Pancreas (tissue), 10 donors: ENCODE results near the gene CCDC12. TPM values are rescaled to one million over a fixed set of nuclear protein-coding genes. Genes with fewer than 3 reads are reported as not detected.

Experiments
- ATAC-seq, 4 donors: fragments of 200-7000 bp; cut with Tn5 transposase; one replicate each; pipeline versions ENCODE4 v1.8.0 to v1.9.1; 2020; ENCODE audit warnings: mild to moderate bottlenecking in 4 of 4, moderate library complexity in 4 of 4
- DNase-seq, 6 donors: peaks; one replicate each; pipeline ENCODE4 v3.0.0-alpha.2; 2020
- FAIRE-seq: peaks from 2 replicates; lab custom pipeline; 2012; peaks lifted over from hg19 to GRCh38; lab: Jason Lieb, UNC
- H3K27ac ChIP-seq, 4 donors: fragments of 200-600 bp; sonication (generic); 1 replicate in 3 of 4; 2 replicates in 1 of 4; pipeline versions ENCODE4 v1.5.0 to v1.8.0; 2020
- H3K27me3 ChIP-seq, 4 donors: fragments of 200-600 bp; one replicate each; pipeline ENCODE4 v1.8.0; 2021
- H3K36me3 ChIP-seq, 3 donors: fragments of 200-600 bp; sonication (generic) in 1 of 3; one replicate each; pipeline versions ENCODE4 v1.5.0 to v1.8.0; 2020 to 2021
- H3K4me1 ChIP-seq, 3 donors: fragments of 200-600 bp; one replicate each; pipeline ENCODE4 v1.8.0; 2021
- H3K4me3 ChIP-seq, 4 donors: fragments of 200-600 bp; sonication (generic) in 2 of 4; one replicate each; pipeline versions ENCODE4 v1.5.0 to v1.8.0; 2020 to 2021
- H3K9me3 ChIP-seq, 4 donors: fragments of 200-600 bp; one replicate each; pipeline ENCODE4 v1.8.0; 2021
- WGBS, 2 donors: extraction: QIAGEN DNeasy Blood & Tissue Kit; methylation state at CpG; one replicate each; pipeline ENCODE4 v1.1.7; 2013; 5-methylcytosine and 5-hydroxymethylcytosine counted together
- intact Hi-C, 3 donors: fragments of 100-400 bp; cut with DNase I; formaldehyde crosslinking; loops; one replicate each; pipeline versions ENCODE4 v1.11.1 to v1.14.2; 2022
- polyA plus RNA-seq, 2 donors: library from polyadenylated mRNA; stranded (reverse); fragments of 200-250 nt; gene quantifications; one replicate each; pipeline ENCODE4 v1.2.3, GENCODE V29; 2013
- total RNA-seq, 6 donors: library from RNA; stranded (reverse); fragmentation: NEBNext Ultra II Directional in 4 of 6; extraction: Animal tissue kit (Norgen Biotek cat#: 25700) in 4 of 6; gene quantifications; one replicate each; pipeline versions ENCODE4 v1.2.1 to v1.2.4, GENCODE V29; 2021 to 2023
- TF ChIP-seq, protein P1 (sequence below), 4 donors: fragments of 200-600 bp; sonication (generic) in 3 of 4; IDR thresholded peaks; one replicate each; pipeline versions ENCODE4 v1.5.0 to v1.8.0; 2021; ENCODE audit warnings: antibody characterized with exemption in 4 of 4
- donor health status: healthy with polysubstance abuse.
- donor health status: DM: no; HTN: no; CAD: no; lungs with moderate emphysema.
- donor health status: DM: no; HTN: no; CAD: no.
- donor health status: control.
- donor health status: control.
- donor health status: Bipolar disorder and iron deficiency.
- donor health status: DM: yes; HTN: yes; CAD: no.
- donor health status: DM: no; HTN: no; CAD: no.
- donor health status: DM: no; HTN: no; CAD: no.
- donor health status: DM: yes; HTN: yes; CAD: no.

Gene CCDC12
- total RNA-seq = 10 to 100 TPM; 20.7 to 30.4 (median 22.4) TPM
- 10 to 100 TPM; 64.9 to 82.8 TPM for polyA plus RNA-seq

DNA sequence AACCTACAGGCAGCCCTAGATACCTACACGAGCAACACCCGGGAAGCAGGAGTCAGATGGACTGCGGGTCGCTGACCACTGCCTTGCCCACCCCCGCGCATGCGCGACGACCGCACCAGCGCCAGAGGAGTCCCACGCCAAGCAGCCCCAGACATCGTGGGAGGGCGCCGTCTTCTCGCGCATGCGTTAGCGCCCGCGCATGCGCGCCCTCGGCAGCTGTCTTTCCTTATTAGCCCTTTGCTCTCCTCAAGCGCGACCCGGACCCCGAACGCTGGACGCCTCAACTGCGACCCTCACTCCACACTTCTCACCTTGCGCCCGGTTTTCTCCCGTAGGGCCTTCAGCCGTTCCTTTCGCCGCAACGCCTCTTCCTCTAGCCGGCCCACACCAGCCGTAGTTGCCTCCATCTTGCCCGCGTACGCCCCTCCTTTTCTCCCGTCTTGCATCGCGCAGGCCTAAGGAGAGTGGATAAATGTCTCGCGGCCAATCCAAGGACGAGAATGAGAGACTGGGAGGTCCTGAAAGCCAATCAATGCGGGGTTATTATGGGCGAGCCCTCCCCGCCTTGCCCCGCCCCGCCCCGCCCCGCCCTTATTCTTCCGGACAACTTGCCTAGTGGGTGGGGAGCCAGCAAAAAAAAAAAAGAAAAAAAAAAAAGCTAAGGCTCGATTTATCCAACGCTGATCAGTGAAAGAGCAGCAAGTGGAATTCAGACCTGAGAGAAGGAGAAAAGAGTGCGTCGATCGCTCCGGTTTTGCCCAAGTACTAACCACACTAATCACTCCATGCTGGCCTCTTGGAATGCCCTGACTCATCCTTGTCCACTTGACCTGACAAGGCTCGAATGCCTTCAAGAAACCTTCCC, at the start of gene CCDC12:
TSS of gene CCDC12 (minus strand) at position 420 of the 865 bp plus-strand sequence. CDS start at position 407, 13 bp downstream.
- H3K27ac ChIP-seq = peak within 1 kb of the TSS; percentile 85 to 94 (median 86)
- H3K4me1 ChIP-seq = peaks cover 5 to 44% (median 20%) of the 10 kb centered on the region in 3 donors
- no peaks in the 10 kb centered on the region for H3K36me3 ChIP-seq
- DNase-seq = peak; percentile 89 to 97 (median 96)
- TF ChIP-seq, protein P1, sequence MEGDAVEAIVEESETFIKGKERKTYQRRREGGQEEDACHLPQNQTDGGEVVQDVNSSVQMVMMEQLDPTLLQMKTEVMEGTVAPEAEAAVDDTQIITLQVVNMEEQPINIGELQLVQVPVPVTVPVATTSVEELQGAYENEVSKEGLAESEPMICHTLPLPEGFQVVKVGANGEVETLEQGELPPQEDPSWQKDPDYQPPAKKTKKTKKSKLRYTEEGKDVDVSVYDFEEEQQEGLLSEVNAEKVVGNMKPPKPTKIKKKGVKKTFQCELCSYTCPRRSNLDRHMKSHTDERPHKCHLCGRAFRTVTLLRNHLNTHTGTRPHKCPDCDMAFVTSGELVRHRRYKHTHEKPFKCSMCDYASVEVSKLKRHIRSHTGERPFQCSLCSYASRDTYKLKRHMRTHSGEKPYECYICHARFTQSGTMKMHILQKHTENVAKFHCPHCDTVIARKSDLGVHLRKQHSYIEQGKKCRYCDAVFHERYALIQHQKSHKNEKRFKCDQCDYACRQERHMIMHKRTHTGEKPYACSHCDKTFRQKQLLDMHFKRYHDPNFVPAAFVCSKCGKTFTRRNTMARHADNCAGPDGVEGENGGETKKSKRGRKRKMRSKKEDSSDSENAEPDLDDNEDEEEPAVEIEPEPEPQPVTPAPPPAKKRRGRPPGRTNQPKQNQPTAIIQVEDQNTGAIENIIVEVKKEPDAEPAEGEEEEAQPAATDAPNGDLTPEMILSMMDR (IDR thresholded peaks at IDR 0.05) = no peak
- WGBS, 2 donors = 0 to 1% methylated on average over 64 of the region's 64 CpGs
- peak within 1 kb of the TSS; percentile 50 to 80 (median 63) for H3K4me3 ChIP-seq
- intact Hi-C loops = no loop called here
- H3K27me3 ChIP-seq = no peaks in the 10 kb centered on the region
- peak; percentile 79 to 88 (median 82) for ATAC-seq
- H3K9me3 ChIP-seq = no peaks in the 10 kb centered on the region
- FAIRE-seq = no peak

DNA sequence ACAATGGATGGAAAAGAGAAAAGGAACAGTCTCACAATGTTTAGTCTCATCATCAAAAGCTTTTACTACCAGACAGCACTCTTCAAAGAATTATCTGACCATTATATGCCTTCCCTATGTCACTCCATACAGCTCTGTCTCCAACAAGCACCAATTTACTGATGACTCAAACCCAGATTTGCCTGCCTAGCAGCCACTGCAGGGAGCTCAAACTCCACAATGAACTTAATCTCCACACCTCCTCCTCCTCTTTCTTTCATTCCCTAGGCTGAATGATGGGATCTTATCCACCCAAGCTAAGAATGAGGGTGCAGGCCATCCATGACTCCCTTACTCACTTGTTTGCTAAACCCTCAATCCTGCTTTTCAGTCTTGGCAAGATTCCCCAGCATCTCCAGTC, 48.4 kb upstream of the CCDC12 start:
- no peaks in the 10 kb centered on the region for H3K9me3 ChIP-seq
- TF ChIP-seq, protein P1 (IDR thresholded peaks at IDR 0.05) = no peak
- FAIRE-seq = no peak
- ATAC-seq = no peak
- no peaks in the 10 kb centered on the region for H3K27me3 ChIP-seq
- no peaks in the 10 kb centered on the region for H3K36me3 ChIP-seq
- no peak overlapping the region for H3K4me3 ChIP-seq
- intact Hi-C loops = no loop called here
- H3K4me1 ChIP-seq = peaks cover 0 to 11% (median 9%) of the 10 kb centered on the region in 3 donors
- H3K27ac ChIP-seq = no peak overlapping the region
- DNase-seq = no peak

DNA sequence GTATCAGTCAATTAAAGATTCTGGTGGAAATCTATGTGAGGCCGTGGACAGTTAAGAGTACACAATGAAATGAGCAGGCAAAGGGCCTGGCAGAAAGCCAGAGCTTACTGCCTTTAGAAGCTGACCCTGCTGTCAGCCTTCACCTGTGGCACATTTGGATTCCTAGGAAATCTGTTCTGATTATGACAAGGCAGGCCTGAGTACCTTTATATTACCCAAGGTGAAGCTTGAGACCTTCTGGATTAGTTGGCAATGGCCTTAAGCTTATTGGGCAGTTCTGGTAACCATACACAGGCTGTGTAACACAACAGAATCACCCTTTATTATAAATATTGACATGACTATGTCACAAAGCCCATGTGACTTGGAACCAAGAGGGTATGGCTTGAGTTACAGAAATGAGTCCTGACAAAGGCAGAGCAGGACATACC, 46.1 kb upstream of the CCDC12 start:
- peak in 4 of 6 donors; percentile 20 to 53 (median 34) for DNase-seq
- H3K4me1 ChIP-seq = peaks cover 0 to 11% (median 9%) of the 10 kb centered on the region in 3 donors

DNA sequence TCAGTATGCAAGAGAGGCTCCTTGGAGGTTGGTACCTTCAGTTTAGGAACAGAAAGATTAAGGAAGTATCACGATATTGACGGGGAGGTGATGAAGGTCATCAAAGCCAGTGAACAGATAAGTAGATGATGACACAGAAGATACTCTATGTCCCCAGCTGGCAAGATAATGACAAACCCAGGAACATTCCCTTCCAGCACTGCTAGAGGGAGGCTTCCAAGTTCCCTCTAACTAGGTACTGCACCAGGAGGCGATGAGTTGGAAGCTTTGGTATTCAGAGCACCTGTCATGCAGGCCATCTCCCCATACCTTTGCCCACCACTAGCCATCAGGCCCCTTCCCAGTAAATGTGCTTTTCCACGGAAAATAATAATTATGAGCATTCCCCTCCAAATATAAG, 43.8 kb upstream of the CCDC12 start:
- FAIRE-seq (no peak), DNase-seq (no peak), ATAC-seq (no peak)
- H3K9me3 ChIP-seq = no peaks in the 10 kb centered on the region
- intact Hi-C loops = no loop called here
- H3K27ac ChIP-seq = no peak overlapping the region
- no peaks in the 10 kb centered on the region for H3K27me3 ChIP-seq
- no peak overlapping the region for H3K4me3 ChIP-seq
- peaks cover 6 to 22% (median 9%) of the 10 kb centered on the region in 3 donors for H3K4me1 ChIP-seq
- H3K36me3 ChIP-seq = peaks cover 0 to 12% (median 8%) of the 10 kb centered on the region in 3 donors
- 74 to 81% methylated on average over 4 of the region's 4 CpGs for WGBS, 2 donors
- TF ChIP-seq, protein P1 (IDR thresholded peaks at IDR 0.05) = no peak

More for the DNA sequence above, 46.1 kb upstream of the CCDC12 start:
- Histone ChIP-seq H3K4me3 (no peak overlapping the region), H3K27ac (peak overlapping the region in 2 of 4 donors; percentile 16 to 37), H3K9me3 (no peaks in the 10 kb centered on the region), H3K27me3 (no peaks in the 10 kb centered on the region), H3K36me3 (peaks cover 0 to 12% (median 8%) of the 10 kb centered on the region in 3 donors)
- TF ChIP-seq, protein P1 (IDR thresholded peaks at IDR 0.05) = no peak
- no peak for FAIRE-seq
- intact Hi-C loops = no loop called here
- peak; percentile 68 to 82 (median 78) for ATAC-seq
- WGBS, 2 donors = 11 to 20% methylated on average over 1 of the region's 1 CpG
